A549 treated with dexamethasone at 1 μM for 4 hours (cell line): ENCODE results near the gene ANGPT4. TPM values are rescaled to one million over a fixed set of nuclear protein-coding genes. Genes with fewer than 3 reads are reported as not detected.

Source experiments
- total RNA-seq: library from RNA; stranded (reverse); fragments of 200-300 nt; extraction: Qiagen RNA extraction; gene quantifications from 5 replicates; pipeline ENCODE4 v1.2.3, GENCODE V29; 2022

The ANGPT4 gene
- total RNA-seq, result 0.02 to 0.04 TPM (median 0.03 TPM) in 4 of 5 replicates, not detected in the other

GRCh38 chr20:916125-916799 is at the start of gene ANGPT4:
TSS of gene ANGPT4 (minus strand) at chr20:916334. CDS start at chr20:916214, 120 bp downstream.

GRCh38 chr20:833450-834150 is 82.5 kb downstream of the ANGPT4 start, which contains the start of gene FAM110A:
TSS of gene FAM110A (plus strand) at chr20:833715. CDS start at chr20:844805, 11,090 bp downstream.

Other genes with a start within 250 kb of the ANGPT4 start
- 0.04 TPM in 1 of 5 replicates, not detected in the others for gene SCRT2, start 240.5 kb downstream of the ANGPT4 start, total RNA-seq
- gene SLC52A3, start 147.8 kb downstream of the ANGPT4 start, total RNA-seq, result 0.34 to 0.60 TPM (median 0.45 TPM) in 5 replicates
- 5.1 to 10.5 TPM (median 10.0 TPM) in 5 replicates for gene FAM110A, start 82.6 kb downstream of the ANGPT4 start, total RNA-seq
- not detected in 5 replicates for gene RSPO4, start 86.0 kb upstream of the ANGPT4 start, total RNA-seq
- 201 to 274 TPM (median 240 TPM) in 5 replicates for gene PSMF1, start 202.3 kb upstream of the ANGPT4 start, total RNA-seq